A549 (cell line): Measurements from ENCODE around the gene PMEL.

ENCODE experiments used
- CTCF ChIP-seq: fragments of >200 bp; sonication (Bioruptor Twin); formaldehyde crosslinking; IDR thresholded peaks from 3 replicates; pipeline ENCODE4 v1.5.1; 2016
- EP300 ChIP-seq, 2 experiments: fragments of >200 bp; sonication (Bioruptor Twin); formaldehyde crosslinking; IDR thresholded peaks; 2 replicates in 1 of 2; 3 replicates in 1 of 2; pipeline ENCODE4 v1.6.1; 2016 to 2017
- GATA3 ChIP-seq: IDR thresholded peaks from 2 replicates; pipeline ENCODE4 v1.6.1; 2012; ENCODE audit warnings: borderline replicate concordance
- HDAC2 ChIP-seq: fragments of 200-600 bp; sonication (generic); IDR thresholded peaks from 2 replicates; pipeline ENCODE4 v1.6.1; 2016
- HOXA7 ChIP-seq: fragments of 250-450 bp; sonication (Bioruptor Pico); IDR thresholded peaks from 2 replicates; pipeline ENCODE4 v1.5.0; 2020; ENCODE audit warnings: mild to moderate bottlenecking, moderate library complexity
- JUN ChIP-seq, 2 experiments: fragments of >200 bp; sonication (Bioruptor Twin); formaldehyde crosslinking; IDR thresholded peaks; 2 replicates in 1 of 2; 3 replicates in 1 of 2; pipeline ENCODE4 v1.6.1; 2016 to 2017
- JUNB ChIP-seq: fragments of >200 bp; sonication (Bioruptor Twin); formaldehyde crosslinking; IDR thresholded peaks from 2 replicates; pipeline ENCODE4 v1.6.1; 2016
- MAFK ChIP-seq: fragments of 450-650 bp; IDR thresholded peaks from 2 replicates; pipeline ENCODE4 v1.6.1; 2014; ENCODE audit not compliant: partially characterized antibody
- MAX ChIP-seq: IDR thresholded peaks from 2 replicates; pipeline ENCODE4 v1.6.1; 2012
- PHF8 ChIP-seq: fragments of 200-600 bp; sonication (generic); IDR thresholded peaks from 2 replicates; pipeline ENCODE4 v1.6.1; 2016; ENCODE audit warnings: low read depth, mild to moderate bottlenecking, antibody characterized with exemption, moderate library complexity, borderline replicate concordance
- POLR2A ChIP-seq: IDR thresholded peaks from 2 replicates; pipeline ENCODE4 v1.6.1; 2012; ENCODE audit warnings: mild to moderate bottlenecking, low read length
- USF2 ChIP-seq: fragments of 450-650 bp; IDR thresholded peaks from 2 replicates; pipeline ENCODE4 v1.6.1; 2014; ENCODE audit warnings: antibody characterized with exemption

- TF ChIP-seq EP300 (IDR thresholded peaks at IDR 0.05) (no peak), GATA3 (no peak), JUNB (no peak), JUN (IDR thresholded peaks at IDR 0.05) (no peak), POLR2A (no peak), HDAC2 (no peak), HOXA7 (CRISPR knock-in tag) (no peak), PHF8 (no peak), CTCF (no peak), MAFK (no peak), USF2 (no peak), MAX (no peak)
Observed at GRCh38 chr12:55970775-55971174, 4.9 kb upstream of the PMEL start.
